Measurements from ENCODE around the gene C19orf38. TPM values are rescaled to one million over a fixed set of nuclear protein-coding genes. Genes with fewer than 3 reads are reported as not detected.

C19orf38 gene
- total and polyA plus RNA-seq, 9 of the 15 experiments (the other 6 are each of a cell fraction or from before 2014, with no cell fraction given) = 0.14 to 0.18 TPM; not detected in 7

DNA sequence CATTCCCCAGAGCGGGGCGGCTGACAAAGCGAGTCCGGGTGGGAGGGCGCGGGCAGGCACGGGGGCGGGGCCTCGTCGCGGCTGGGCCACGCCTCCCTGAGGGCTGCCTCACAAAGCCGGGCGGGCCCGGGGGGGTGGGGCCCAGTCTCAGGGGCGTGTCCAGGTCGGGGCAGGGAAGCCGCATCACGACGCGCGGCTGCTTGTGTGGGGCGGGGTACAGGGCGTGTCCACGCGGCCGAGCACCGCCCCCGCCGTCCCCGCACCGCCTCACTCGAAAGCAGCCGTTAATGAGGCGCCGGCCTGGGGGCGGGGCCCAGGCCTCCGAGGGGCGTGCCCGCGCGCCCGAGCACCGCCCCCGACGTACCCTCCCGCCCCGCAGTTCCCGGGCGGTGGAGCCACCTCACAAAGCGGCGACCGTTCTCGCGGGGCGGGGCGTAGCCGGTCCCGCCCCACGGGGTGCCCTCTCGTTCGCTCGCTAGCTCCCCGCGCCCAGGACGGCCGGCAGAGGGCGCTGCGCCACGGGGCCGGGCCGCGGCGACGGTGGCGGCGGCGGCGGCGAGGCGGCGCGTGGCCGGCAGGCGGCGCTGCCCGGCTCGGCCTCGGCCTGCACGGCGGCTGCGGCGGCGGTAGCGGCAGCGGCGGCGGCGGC is 22.9 kb downstream of the C19orf38 start, which contains the start of gene CARM1 (continued):
- TF ChIP-seq CCNT2 (IDR thresholded peaks at IDR 0.05; ENCODE audit: borderline replicate concordance, extremely low read depth, insufficient read length, low read depth, low read length) = peak; percentile 90
- TF ChIP-seq BHLHE40 (IDR thresholded peaks at IDR 0.05; ENCODE audit: low read length) = peak; percentile 4; the same call in 1 of the 2 replicates
- TF ChIP-seq THAP12 (CRISPR knock-in tag; IDR thresholded peaks at IDR 0.05) = 0 out of 2 replicates have a peak, but pooled peaks have one; percentile 31
- TF ChIP-seq SREBF1 (IDR thresholded peaks at IDR 0.05; ENCODE audit: borderline replicate concordance, low read depth, low read length) = 0 out of 2 replicates have a peak, but pooled peaks have one; percentile 26
- TF ChIP-seq MAX (CRISPR knock-in tag; IDR thresholded peaks at IDR 0.05) = peak; percentile 71
- TF ChIP-seq TEAD1 (CRISPR knock-in tag; IDR thresholded peaks at IDR 0.05) = 0 out of 4 replicates have a peak, but pooled peaks of 1 of the 2 experiments have one; percentile 56
- TF ChIP-seq NR2F6 (CRISPR knock-in tag; IDR thresholded peaks at IDR 0.05) = no peak
- TF ChIP-seq BMI1 (IDR thresholded peaks at IDR 0.05; ENCODE audit: low read length) = no peak
- peak; percentile 14 for TF ChIP-seq TAF1 (IDR thresholded peaks at IDR 0.05; ENCODE audit: control insufficient read depth, extremely low read depth, insufficient read depth, low read length, severe bottlenecking)
- TF ChIP-seq RBM34 (IDR thresholded peaks at IDR 0.05; ENCODE audit: borderline replicate concordance, insufficient read depth, low read length) = 0 out of 2 replicates have a peak, but pooled peaks have one; percentile 59
- peak; percentile 69 for TF ChIP-seq CHD2 (IDR thresholded peaks at IDR 0.05; ENCODE audit: low read depth, low read length)
- TF ChIP-seq, protein P1, sequence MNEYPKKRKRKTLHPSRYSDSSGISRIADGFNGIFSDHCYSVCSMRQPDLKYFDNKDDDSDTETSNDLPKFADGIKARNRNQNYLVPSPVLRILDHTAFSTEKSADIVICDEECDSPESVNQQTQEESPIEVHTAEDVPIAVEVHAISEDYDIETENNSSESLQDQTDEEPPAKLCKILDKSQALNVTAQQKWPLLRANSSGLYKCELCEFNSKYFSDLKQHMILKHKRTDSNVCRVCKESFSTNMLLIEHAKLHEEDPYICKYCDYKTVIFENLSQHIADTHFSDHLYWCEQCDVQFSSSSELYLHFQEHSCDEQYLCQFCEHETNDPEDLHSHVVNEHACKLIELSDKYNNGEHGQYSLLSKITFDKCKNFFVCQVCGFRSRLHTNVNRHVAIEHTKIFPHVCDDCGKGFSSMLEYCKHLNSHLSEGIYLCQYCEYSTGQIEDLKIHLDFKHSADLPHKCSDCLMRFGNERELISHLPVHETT (CRISPR knock-in tag; conservative IDR thresholded peaks at IDR 0.05 in 1 of 2, IDR thresholded peaks at IDR 0.05 in 1 of 2) = peak in 1 of 2 experiments; percentile 99; a peak in 2 of 4 replicates
- no peak for TF ChIP-seq COPS2 (conservative IDR thresholded peaks at IDR 0.05)
- TF ChIP-seq KDM2B (CRISPR knock-in tag; IDR thresholded peaks at IDR 0.05) = no peak
- TF ChIP-seq RCOR1 (IDR thresholded peaks at IDR 0.05; ENCODE audit: borderline replicate concordance in 1 of 2, low read depth in 2 of 2, low read length in 2 of 2) = peak in 1 of 2 experiments; percentile 25; a peak in 1 of 4 replicates
- TF ChIP-seq, protein P2, sequence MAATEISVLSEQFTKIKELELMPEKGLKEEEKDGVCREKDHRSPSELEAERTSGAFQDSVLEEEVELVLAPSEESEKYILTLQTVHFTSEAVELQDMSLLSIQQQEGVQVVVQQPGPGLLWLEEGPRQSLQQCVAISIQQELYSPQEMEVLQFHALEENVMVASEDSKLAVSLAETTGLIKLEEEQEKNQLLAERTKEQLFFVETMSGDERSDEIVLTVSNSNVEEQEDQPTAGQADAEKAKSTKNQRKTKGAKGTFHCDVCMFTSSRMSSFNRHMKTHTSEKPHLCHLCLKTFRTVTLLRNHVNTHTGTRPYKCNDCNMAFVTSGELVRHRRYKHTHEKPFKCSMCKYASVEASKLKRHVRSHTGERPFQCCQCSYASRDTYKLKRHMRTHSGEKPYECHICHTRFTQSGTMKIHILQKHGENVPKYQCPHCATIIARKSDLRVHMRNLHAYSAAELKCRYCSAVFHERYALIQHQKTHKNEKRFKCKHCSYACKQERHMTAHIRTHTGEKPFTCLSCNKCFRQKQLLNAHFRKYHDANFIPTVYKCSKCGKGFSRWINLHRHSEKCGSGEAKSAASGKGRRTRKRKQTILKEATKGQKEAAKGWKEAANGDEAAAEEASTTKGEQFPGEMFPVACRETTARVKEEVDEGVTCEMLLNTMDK (IDR thresholded peaks at IDR 0.05; ENCODE audit: borderline replicate concordance, insufficient read depth, low read depth, low read length, poor library complexity, severe bottlenecking) = peak; percentile 95
- 0 out of 2 replicates have a peak, but pooled peaks have one; percentile 38 for TF ChIP-seq SMAD4 (CRISPR knock-in tag; conservative IDR thresholded peaks at IDR 0.05)
- peak in 1 of 2 experiments; percentile 63; a peak in 2 of 4 replicates for TF ChIP-seq RAD21 (CRISPR knock-in tag; conservative IDR thresholded peaks at IDR 0.05 in 1 of 2, IDR thresholded peaks at IDR 0.05 in 1 of 2)
- no peak for TF ChIP-seq FIP1L1 (IDR thresholded peaks at IDR 0.05; ENCODE audit: low read depth, low read length, poor library complexity, severe bottlenecking)

Data from K562 (cell line).